H9 (cell line): ENCODE results near the gene KLF2. TPM values are rescaled to one million over a fixed set of nuclear protein-coding genes. Genes with fewer than 3 reads are reported as not detected.

ENCODE experiments used
- DNase-seq: peaks from one replicate; pipeline ENCODE4 v3.0.0-alpha.2; 2017
- H2AFZ ChIP-seq: one replicate; pipeline ENCODE4 v1.6.1; 2013; ENCODE audit warnings: mild to moderate bottlenecking, low read length, control low read depth, moderate library complexity
- H2AK5ac ChIP-seq: 2 replicates; pipeline ENCODE4 v1.6.1; 2013; ENCODE audit warnings: low read length, control low read depth, mixed read lengths; ENCODE audit not compliant: insufficient read length
- H2BK120ac ChIP-seq: one replicate; pipeline ENCODE4 v1.6.1; 2013; ENCODE audit warnings: low read depth, mild to moderate bottlenecking, low read length, control low read depth, inconsistent platforms; ENCODE audit not compliant: poor library complexity, severe bottlenecking
- H2BK12ac ChIP-seq: 2 replicates; pipeline ENCODE4 v1.6.1; 2013; ENCODE audit warnings: low read length, control low read depth, mixed read lengths, low read depth; ENCODE audit not compliant: insufficient read length
- H2BK15ac ChIP-seq: 2 replicates; pipeline ENCODE4 v1.6.1; 2013; ENCODE audit warnings: low read depth, low read length, control low read depth
- H2BK20ac ChIP-seq: one replicate; pipeline ENCODE4 v1.6.1; 2013; ENCODE audit warnings: low read depth, mild to moderate bottlenecking, low read length, control low read depth, inconsistent platforms; ENCODE audit not compliant: poor library complexity, severe bottlenecking
- H2BK5ac ChIP-seq: 2 replicates; pipeline ENCODE4 v1.6.1; 2013; ENCODE audit warnings: low read length, control low read depth, mixed read lengths; ENCODE audit not compliant: insufficient read length
- H3K14ac ChIP-seq: 2 replicates; pipeline ENCODE4 v1.6.1; 2013; ENCODE audit warnings: low read length, control low read depth; ENCODE audit not compliant: insufficient read depth
- H3K18ac ChIP-seq: 2 replicates; pipeline ENCODE4 v1.6.1; 2013; ENCODE audit warnings: low read depth, mild to moderate bottlenecking, mixed read lengths, low read length, control low read depth; ENCODE audit not compliant: insufficient read length
- H3K23ac ChIP-seq: 2 replicates; pipeline ENCODE4 v1.6.1; 2013; ENCODE audit warnings: low read length, control low read depth, mixed read lengths, low read depth; ENCODE audit not compliant: insufficient read length
- H3K23me2 ChIP-seq: 2 replicates; pipeline ENCODE4 v1.6.1; 2013; ENCODE audit warnings: low read depth, mild to moderate bottlenecking, mixed read lengths, low read length, control low read depth; ENCODE audit not compliant: insufficient read length, poor library complexity, severe bottlenecking
- H3K27ac ChIP-seq: 2 replicates; pipeline ENCODE4 v1.5.1; 2013; ENCODE audit warnings: low read length, control low read depth, mixed read lengths, low read depth; ENCODE audit not compliant: insufficient read length
- H3K27me3 ChIP-seq: 2 replicates; pipeline ENCODE4 v1.6.1; 2013; ENCODE audit warnings: low read length, control low read depth, inconsistent platforms; ENCODE audit not compliant: insufficient read depth
- H3K4ac ChIP-seq: 2 replicates; pipeline ENCODE4 v1.6.1; 2013; ENCODE audit warnings: low read depth, mild to moderate bottlenecking, control low read depth, inconsistent platforms, low read length, moderate library complexity
- H3K4me1 ChIP-seq: 2 replicates; pipeline ENCODE4 v1.6.1; 2013; ENCODE audit warnings: low read length, control low read depth, inconsistent platforms; ENCODE audit not compliant: insufficient read depth
- H3K4me2 ChIP-seq: 2 replicates; pipeline ENCODE4 v1.6.1; 2013; ENCODE audit warnings: low read length, control low read depth, mixed read lengths; ENCODE audit not compliant: insufficient read length, insufficient read depth
- H3K56ac ChIP-seq: 2 replicates; pipeline ENCODE4 v1.6.1; 2013; ENCODE audit warnings: low read depth, mild to moderate bottlenecking, mixed read lengths, low read length, control low read depth; ENCODE audit not compliant: insufficient read length
- H3K79me1 ChIP-seq: 2 replicates; pipeline ENCODE4 v1.6.1; 2013; ENCODE audit warnings: low read depth, mild to moderate bottlenecking, moderate library complexity, low read length, control low read depth, inconsistent platforms; ENCODE audit not compliant: insufficient read depth, poor library complexity, severe bottlenecking
- H3K79me2 ChIP-seq: 2 replicates; pipeline ENCODE4 v1.6.1; 2013; ENCODE audit warnings: low read length, control low read depth, inconsistent platforms; ENCODE audit not compliant: insufficient read depth
- H3K9ac ChIP-seq: 2 replicates; pipeline ENCODE4 v1.6.1; 2013; ENCODE audit warnings: low read length, control low read depth, mixed read lengths; ENCODE audit not compliant: insufficient read length; ENCODE audit errors: extremely low read depth
- H3K9me3 ChIP-seq: one replicate; pipeline ENCODE4 v1.6.1; 2013; ENCODE audit warnings: low read depth, low read length, inconsistent platforms; ENCODE audit not compliant: control insufficient read depth
- H3T11ph ChIP-seq: one replicate; pipeline ENCODE4 v1.6.1; 2013; ENCODE audit warnings: mild to moderate bottlenecking, low read length, control low read depth, inconsistent platforms
- H4K20me1 ChIP-seq: one replicate; pipeline ENCODE4 v1.6.1; 2013; ENCODE audit not compliant: control insufficient read depth, insufficient read length, insufficient read depth
- H4K5ac ChIP-seq: 2 replicates; pipeline ENCODE4 v1.6.1; 2013; ENCODE audit warnings: low read depth, mild to moderate bottlenecking, mixed read lengths, low read length, control low read depth; ENCODE audit not compliant: insufficient read length
- H4K8ac ChIP-seq: replicated peaks from 2 replicates; pipeline ENCODE4 v1.6.1; 2013; ENCODE audit warnings: low read length, control low read depth, mixed read lengths, low read depth; ENCODE audit not compliant: insufficient read length
- H4K91ac ChIP-seq: 2 replicates; pipeline ENCODE4 v1.6.1; 2013; ENCODE audit warnings: low read depth, mild to moderate bottlenecking, moderate library complexity, mixed read lengths, low read length, control low read depth; ENCODE audit not compliant: insufficient read length
- H3K27ac Mint-ChIP-seq, 3 experiments: 2 replicates in 2 of 3; 3 replicates in 1 of 3; pipeline ENCODE4 v1.8.0; 2020 to 2021; ENCODE audit warnings: mixed read lengths in 3 of 3, mild to moderate bottlenecking in 1 of 3, moderate library complexity in 1 of 3
- H3K27me3 Mint-ChIP-seq: 2 replicates; pipeline ENCODE4 v1.8.0; 2021; ENCODE audit warnings: low read depth, mild to moderate bottlenecking, moderate library complexity, mixed read lengths
- H3K36me3 Mint-ChIP-seq, 3 experiments: 2 replicates in 2 of 3; 3 replicates in 1 of 3; pipeline ENCODE4 v1.8.0; 2020 to 2021; ENCODE audit warnings: low read depth in 3 of 3, mixed read lengths in 3 of 3; ENCODE audit not compliant: insufficient read depth in 1 of 3
- H3K4me1 Mint-ChIP-seq, 2 experiments: 2 replicates each; pipeline ENCODE4 v1.8.0; 2020; ENCODE audit warnings: mixed read lengths in 2 of 2
- H3K4me3 Mint-ChIP-seq, 2 experiments: 2 replicates in 1 of 2; 3 replicates in 1 of 2; pipeline ENCODE4 v1.8.0; 2020 to 2021; ENCODE audit warnings: mild to moderate bottlenecking in 2 of 2, mixed read lengths in 2 of 2, moderate library complexity in 1 of 2
- H3K9me3 Mint-ChIP-seq, 2 experiments: 2 replicates in 1 of 2; 3 replicates in 1 of 2; pipeline ENCODE4 v1.8.0; 2020; ENCODE audit warnings: mild to moderate bottlenecking in 2 of 2, mixed read lengths in 2 of 2, moderate library complexity in 1 of 2
- WGBS: extraction: QIAGEN DNeasy Blood & Tissue Kit; methylation state at CpG from one replicate; pipeline ENCODE4 v1.1.7; 2013; ENCODE audit warnings: missing lambda C conversion rate, low lambda C conversion rate, mixed read lengths; ENCODE audit not compliant: insufficient read length; ENCODE audit errors: extremely low coverage; 5-methylcytosine and 5-hydroxymethylcytosine counted together
- total RNA-seq: library from RNA; stranded (reverse); gene quantifications from 2 replicates; pipeline ENCODE4 v1.2.1, GENCODE V29; 2021
- TF ChIP-seq, protein P1 (sequence below): fragments of 200-600 bp; sonication (generic); conservative IDR thresholded peaks from 3 replicates; pipeline ENCODE4 v1.8.0; 2021; ENCODE audit warnings: antibody characterized with exemption, mild to moderate bottlenecking

The KLF2 gene
- total RNA-seq, 1 experiment from 2014 or later, result 0.33 TPM

- no peaks in the 10 kb centered on the region for H3K4me1 ChIP-seq
- no peak overlapping the region for H3K56ac ChIP-seq
- no peak overlapping the region for H2AK5ac ChIP-seq
- H2BK15ac ChIP-seq, result no peak overlapping the region
- H2AFZ ChIP-seq, result no peak overlapping the region
- no peaks in the 10 kb centered on the region for H3K9me3 ChIP-seq
- no peak overlapping the region for H3K18ac ChIP-seq
- no CpG with 5 or more reads among the region's 14 CpGs for WGBS
- H2BK20ac ChIP-seq, result no peak overlapping the region
- H3K79me2 ChIP-seq, result no peaks in the 10 kb centered on the region
- no peak overlapping the region for H3K27ac Mint-ChIP-seq
- H3K79me1 ChIP-seq, result no peaks in the 10 kb centered on the region
- peaks cover 7 to 10% of the 10 kb centered on the region in 2 experiments; a peak in 3 of 4 replicates for H3K4me1 Mint-ChIP-seq
- H3K23ac ChIP-seq, result no peak overlapping the region
- no peaks in the 10 kb centered on the region for H4K20me1 ChIP-seq
- H3K9ac ChIP-seq, result no peak overlapping the region
- peaks cover 0 to 2% of the 10 kb centered on the region in 2 experiments; a peak in 3 of 5 replicates for H3K9me3 Mint-ChIP-seq
- peak overlapping the region; percentile 26 to 69; a peak in 4 of 5 replicates for H3K4me3 Mint-ChIP-seq
- peaks cover 41% of the 10 kb centered on the region for H3K27me3 ChIP-seq
- H3K36me3 Mint-ChIP-seq, result no peaks in the 10 kb centered on the region
- H3K4me2 ChIP-seq, result peak overlapping the region; percentile 66
- peaks cover 81% of the 10 kb centered on the region for H3K27me3 Mint-ChIP-seq
- peaks cover 23% of the 10 kb centered on the region for H3K23me2 ChIP-seq
- no peak overlapping the region for H3K4ac ChIP-seq
- no peak overlapping the region for H2BK12ac ChIP-seq
- TF ChIP-seq, protein P1, sequence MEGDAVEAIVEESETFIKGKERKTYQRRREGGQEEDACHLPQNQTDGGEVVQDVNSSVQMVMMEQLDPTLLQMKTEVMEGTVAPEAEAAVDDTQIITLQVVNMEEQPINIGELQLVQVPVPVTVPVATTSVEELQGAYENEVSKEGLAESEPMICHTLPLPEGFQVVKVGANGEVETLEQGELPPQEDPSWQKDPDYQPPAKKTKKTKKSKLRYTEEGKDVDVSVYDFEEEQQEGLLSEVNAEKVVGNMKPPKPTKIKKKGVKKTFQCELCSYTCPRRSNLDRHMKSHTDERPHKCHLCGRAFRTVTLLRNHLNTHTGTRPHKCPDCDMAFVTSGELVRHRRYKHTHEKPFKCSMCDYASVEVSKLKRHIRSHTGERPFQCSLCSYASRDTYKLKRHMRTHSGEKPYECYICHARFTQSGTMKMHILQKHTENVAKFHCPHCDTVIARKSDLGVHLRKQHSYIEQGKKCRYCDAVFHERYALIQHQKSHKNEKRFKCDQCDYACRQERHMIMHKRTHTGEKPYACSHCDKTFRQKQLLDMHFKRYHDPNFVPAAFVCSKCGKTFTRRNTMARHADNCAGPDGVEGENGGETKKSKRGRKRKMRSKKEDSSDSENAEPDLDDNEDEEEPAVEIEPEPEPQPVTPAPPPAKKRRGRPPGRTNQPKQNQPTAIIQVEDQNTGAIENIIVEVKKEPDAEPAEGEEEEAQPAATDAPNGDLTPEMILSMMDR, result no peak
- H4K91ac ChIP-seq, result no peak overlapping the region
- H3K14ac ChIP-seq, result no peak overlapping the region
- H3K27ac ChIP-seq, result no peak overlapping the region
- H3T11ph ChIP-seq, result no peak overlapping the region
- DNase-seq, result no peak
- H2BK120ac ChIP-seq, result no peak overlapping the region
- no peak overlapping the region for H4K5ac ChIP-seq
- no peak overlapping the region for H4K8ac ChIP-seq
- H2BK5ac ChIP-seq, result no peak overlapping the region
Observed at GRCh38 chr19:16327169-16327475, 2.5 kb downstream of the KLF2 start.
